ENCODE results near the gene SLC2A5. TPM values are rescaled to one million over a fixed set of nuclear protein-coding genes. Genes with fewer than 3 reads are reported as not detected.
A peak's percentile ranks its signal among the peaks of the same experiment; 100 is the strongest.

Gene SLC2A5
- total RNA-seq, 1 donor from 2014 or later: 0.98 TPM

GRCh38 chr1:8986814-8987190 is 82.6 kb downstream of the SLC2A5 start:
- Histone ChIP-seq H3K27ac (no peak overlapping the region), H3K4me1 (peaks cover 13% of the 10 kb centered on the region), H3K27me3 (no peaks in the 10 kb centered on the region), H3K9me3 (no peaks in the 10 kb centered on the region), H3K36me3 (no peaks in the 10 kb centered on the region), H3K4me3 (no peak overlapping the region)
- intact Hi-C loops (cut with DNase I): loop anchor here (5.0 kb wide), 1 partner anchor 70 kb away; no protein-coding TSS in a partner anchor
- no peak for TF ChIP-seq CTCF (IDR thresholded peaks at IDR 0.05)
- no peak for ATAC-seq
- no peak for DNase-seq

- Histone ChIP-seq H3K9me3 (no peaks in the 10 kb centered on the region), H3K4me1 (peaks cover 13% of the 10 kb centered on the region), H3K27me3 (no peaks in the 10 kb centered on the region), H3K27ac (no peak overlapping the region), H3K36me3 (no peaks in the 10 kb centered on the region), H3K4me3 (no peak overlapping the region)
- intact Hi-C loops (cut with DNase I): loop anchor here (5.0 kb wide), 1 partner anchor 69 kb away; no protein-coding TSS in a partner anchor
- no peak for TF ChIP-seq CTCF (IDR thresholded peaks at IDR 0.05)
- DNase-seq: peak; percentile 77
- ATAC-seq: peak; percentile 76
Observed at GRCh38 chr1:8985915-8986813, 83.3 kb downstream of the SLC2A5 start.

Other genes with a start within 250 kb of the SLC2A5 start
- gene ENO1, start 190.9 kb downstream of the SLC2A5 start, total RNA-seq: 640 TPM
- gene CA6, start 123.8 kb downstream of the SLC2A5 start, total RNA-seq: not detected
- gene SLC2A7, start 43.2 kb downstream of the SLC2A5 start, total RNA-seq: not detected
- gene GPR157, start 59.5 kb upstream of the SLC2A5 start, total RNA-seq: 19.0 TPM
- gene H6PD, start 165.1 kb upstream of the SLC2A5 start, total RNA-seq: 43.7 TPM
- gene SPSB1, start 223.3 kb upstream of the SLC2A5 start, total RNA-seq: 29.0 TPM